IMR-90 (cell line): ENCODE data around the gene ANP32A.

Experiments
- CEBPB ChIP-seq: IDR thresholded peaks from 2 replicates; pipeline ENCODE4 v1.6.1; 2012; ENCODE audit warnings: low read depth, low read length, improper control_type of control experiment
- CHD1 ChIP-seq: IDR thresholded peaks from 2 replicates; pipeline ENCODE4 v1.6.1; 2012; ENCODE audit warnings: low read depth, low read length, improper control_type of control experiment
- FOS ChIP-seq: fragments of 150-350 bp; IDR thresholded peaks from 2 replicates; pipeline ENCODE4 v1.6.1; 2016; ENCODE audit warnings: low read depth, low read length
- MAFK ChIP-seq: IDR thresholded peaks from 2 replicates; pipeline ENCODE4 v1.6.1; 2012; ENCODE audit warnings: low read depth, low read length, improper control_type of control experiment
- MAZ ChIP-seq: IDR thresholded peaks from 2 replicates; pipeline ENCODE4 v1.6.1; 2012; ENCODE audit warnings: low read depth, mild to moderate bottlenecking, low read length, improper control_type of control experiment, moderate library complexity, borderline replicate concordance
- MXI1 ChIP-seq: IDR thresholded peaks from 2 replicates; pipeline ENCODE4 v1.6.1; 2012; ENCODE audit warnings: low read depth, mild to moderate bottlenecking, low read length, moderate library complexity, borderline replicate concordance
- POLR2A ChIP-seq: IDR thresholded peaks from 2 replicates; pipeline ENCODE4 v1.6.1; 2012; ENCODE audit warnings: mild to moderate bottlenecking, low read depth, low read length
- RAD21 ChIP-seq: IDR thresholded peaks from 2 replicates; pipeline ENCODE4 v1.6.1; 2012; ENCODE audit warnings: low read length, improper control_type of control experiment
- RCOR1 ChIP-seq: IDR thresholded peaks from 2 replicates; pipeline ENCODE4 v1.6.1; 2012; ENCODE audit warnings: mild to moderate bottlenecking, low read length, improper control_type of control experiment; ENCODE audit not compliant: insufficient replicate concordance
- SMC3 ChIP-seq: fragments of 150-350 bp; IDR thresholded peaks from 2 replicates; pipeline ENCODE4 v1.6.1; 2016; ENCODE audit warnings: low read depth, mild to moderate bottlenecking, antibody characterized with exemption, low read length, moderate library complexity
- TF ChIP-seq, protein P1 (sequence below): conservative IDR thresholded peaks from 2 replicates; pipeline ENCODE4 v1.5.1; 2012; ENCODE audit warnings: mild to moderate bottlenecking, low read depth, low read length, improper control_type of control experiment

DNA sequence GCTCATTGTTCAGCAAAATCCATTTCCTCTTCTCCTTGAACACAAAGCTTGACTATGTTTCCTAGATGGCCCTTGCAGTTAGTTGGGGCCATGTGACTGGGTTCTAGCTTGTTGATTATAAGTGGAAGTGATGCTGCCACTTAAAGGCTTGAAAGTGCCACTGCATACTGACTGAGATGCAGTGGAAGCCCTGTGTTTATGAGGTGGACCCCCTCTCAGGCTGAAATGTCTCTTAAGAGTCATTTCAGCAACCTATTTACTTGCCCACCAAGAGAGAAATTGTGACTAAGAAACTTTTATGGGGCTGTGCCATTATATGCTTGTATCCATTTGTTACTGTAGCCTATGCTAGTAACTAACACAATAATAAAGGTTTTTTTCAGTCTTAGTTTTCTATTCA lies 8.4 kb upstream of the ANP32A start:
- TF ChIP-seq MAZ (no peak), POLR2A (no peak), MAFK (no peak), RAD21 (peak; percentile 33), SMC3 (0 out of 2 replicates have a peak, but pooled peaks have one; percentile 10), FOS (no peak), CEBPB (no peak), RCOR1 (no peak), MXI1 (no peak), CHD1 (no peak)
- TF ChIP-seq, protein P1, sequence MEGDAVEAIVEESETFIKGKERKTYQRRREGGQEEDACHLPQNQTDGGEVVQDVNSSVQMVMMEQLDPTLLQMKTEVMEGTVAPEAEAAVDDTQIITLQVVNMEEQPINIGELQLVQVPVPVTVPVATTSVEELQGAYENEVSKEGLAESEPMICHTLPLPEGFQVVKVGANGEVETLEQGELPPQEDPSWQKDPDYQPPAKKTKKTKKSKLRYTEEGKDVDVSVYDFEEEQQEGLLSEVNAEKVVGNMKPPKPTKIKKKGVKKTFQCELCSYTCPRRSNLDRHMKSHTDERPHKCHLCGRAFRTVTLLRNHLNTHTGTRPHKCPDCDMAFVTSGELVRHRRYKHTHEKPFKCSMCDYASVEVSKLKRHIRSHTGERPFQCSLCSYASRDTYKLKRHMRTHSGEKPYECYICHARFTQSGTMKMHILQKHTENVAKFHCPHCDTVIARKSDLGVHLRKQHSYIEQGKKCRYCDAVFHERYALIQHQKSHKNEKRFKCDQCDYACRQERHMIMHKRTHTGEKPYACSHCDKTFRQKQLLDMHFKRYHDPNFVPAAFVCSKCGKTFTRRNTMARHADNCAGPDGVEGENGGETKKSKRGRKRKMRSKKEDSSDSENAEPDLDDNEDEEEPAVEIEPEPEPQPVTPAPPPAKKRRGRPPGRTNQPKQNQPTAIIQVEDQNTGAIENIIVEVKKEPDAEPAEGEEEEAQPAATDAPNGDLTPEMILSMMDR = peak; percentile 28; the same call in 1 of the 2 replicates
